Measurements from ENCODE around the gene MYO5B. TPM values are rescaled to one million over a fixed set of nuclear protein-coding genes. Genes with fewer than 3 reads are reported as not detected.

Gene MYO5B
- total RNA-seq, 2 experiments from 2014 or later: not detected

GRCh38 chr18:49862656-49863385 lies 332.1 kb downstream of the MYO5B start:
- no peaks in the 10 kb centered on the region for H3K36me3 ChIP-seq (ENCODE audit: insufficient read depth, low read length)
- H2AFZ ChIP-seq (ENCODE audit: low read length): no peak overlapping the region
- TF ChIP-seq CTCF (conservative IDR thresholded peaks at IDR 0.05; ENCODE audit: low read length) (no peak), EZH2phosphoT487 (IDR thresholded peaks at IDR 0.05; ENCODE audit: borderline replicate concordance, low read depth, low read length) (no peak)
- H3K9me2 ChIP-seq (ENCODE audit: insufficient read depth, low read length): no peaks in the 10 kb centered on the region
- H3K4me2 ChIP-seq (ENCODE audit: low read length): no peak overlapping the region
- no peak overlapping the region for H3K27ac ChIP-seq (ENCODE audit: low read depth, low read length, poor library complexity, severe bottlenecking)
- no peaks in the 10 kb centered on the region for H3K4me1 ChIP-seq (ENCODE audit: insufficient read depth, low read length, poor library complexity, severe bottlenecking)
- ChIA-PET CTCF (ENCODE audit: unreplicated experiment) (interaction anchor here (0.7 kb wide), 1 partner anchor 305 kb away, joined by 3 read pairs; no protein-coding TSS in a partner anchor), POLR2A (no interaction called here)
- no peaks in the 10 kb centered on the region for H3K9me3 ChIP-seq (ENCODE audit: low read length)
- no peak for DNase-seq (ENCODE audit: low spot score)
- intact Hi-C loops (cut with micrococcal nuclease; ENCODE audit: unreplicated experiment): no loop called here
- H3K4me3 ChIP-seq (ENCODE audit: low read depth, low read length, poor library complexity, severe bottlenecking): no peak overlapping the region
- H3K79me2 ChIP-seq (ENCODE audit: insufficient read depth, low read depth, low read length): no peaks in the 10 kb centered on the region
- H4K20me1 ChIP-seq (ENCODE audit: insufficient read depth, low read length): no peaks in the 10 kb centered on the region
- BruUV-seq (replicated peaks): no TSS peak

GRCh38 chr18:49861659-49862058 lies 333.3 kb downstream of the MYO5B start:
- no peaks in the 10 kb centered on the region for H3K36me3 ChIP-seq (ENCODE audit: insufficient read depth, low read length)
- TF ChIP-seq CTCF (conservative IDR thresholded peaks at IDR 0.05; ENCODE audit: low read length): peak; percentile 69
- TF ChIP-seq EZH2phosphoT487 (IDR thresholded peaks at IDR 0.05; ENCODE audit: borderline replicate concordance, low read depth, low read length): no peak
- H3K27ac ChIP-seq (ENCODE audit: low read depth, low read length, poor library complexity, severe bottlenecking): no peak overlapping the region
- H3K9me3 ChIP-seq (ENCODE audit: low read length): no peaks in the 10 kb centered on the region
- ChIA-PET POLR2A (interaction anchor here (0.7 kb wide), 1 partner anchor 27 kb away, joined by 4 read pairs; no protein-coding TSS in a partner anchor), CTCF (ENCODE audit: unreplicated experiment) (no interaction called here)
- H3K4me3 ChIP-seq (ENCODE audit: low read depth, low read length, poor library complexity, severe bottlenecking): no peak overlapping the region
- no peaks in the 10 kb centered on the region for H3K79me2 ChIP-seq (ENCODE audit: insufficient read depth, low read depth, low read length)
- no peaks in the 10 kb centered on the region for H4K20me1 ChIP-seq (ENCODE audit: insufficient read depth, low read length)
- H3K9me2 ChIP-seq (ENCODE audit: insufficient read depth, low read length): no peaks in the 10 kb centered on the region
- BruUV-seq (replicated peaks): no TSS peak
- intact Hi-C loops (cut with micrococcal nuclease; ENCODE audit: unreplicated experiment): no loop called here
- no peak overlapping the region for H3K4me2 ChIP-seq (ENCODE audit: low read length)
- H3K4me1 ChIP-seq (ENCODE audit: insufficient read depth, low read length, poor library complexity, severe bottlenecking): no peaks in the 10 kb centered on the region
- no peak overlapping the region for H2AFZ ChIP-seq (ENCODE audit: low read length)
- peak; percentile 8 for DNase-seq (ENCODE audit: low spot score)

- no peaks in the 10 kb centered on the region for H3K9me3 ChIP-seq (ENCODE audit: low read length)
- H3K79me2 ChIP-seq (ENCODE audit: insufficient read depth, low read depth, low read length): no peaks in the 10 kb centered on the region
- H2AFZ ChIP-seq (ENCODE audit: low read length): no peak overlapping the region
- no peak overlapping the region for H3K27ac ChIP-seq (ENCODE audit: low read depth, low read length, poor library complexity, severe bottlenecking)
- ChIA-PET POLR2A (no interaction called here), CTCF (ENCODE audit: unreplicated experiment) (no interaction called here)
- no TSS peak for BruUV-seq (replicated peaks)
- DNase-seq (ENCODE audit: low spot score): no peak
- H3K36me3 ChIP-seq (ENCODE audit: insufficient read depth, low read length): no peaks in the 10 kb centered on the region
- H3K4me1 ChIP-seq (ENCODE audit: insufficient read depth, low read length, poor library complexity, severe bottlenecking): no peaks in the 10 kb centered on the region
- no peak overlapping the region for H3K4me3 ChIP-seq (ENCODE audit: low read depth, low read length, poor library complexity, severe bottlenecking)
- H4K20me1 ChIP-seq (ENCODE audit: insufficient read depth, low read length): no peaks in the 10 kb centered on the region
- intact Hi-C loops (cut with micrococcal nuclease; ENCODE audit: unreplicated experiment): loop anchor here (2.0 kb wide), 1 partner anchor 301 kb away; no protein-coding TSS in a partner anchor
- no peak overlapping the region for H3K4me2 ChIP-seq (ENCODE audit: low read length)
- H3K9me2 ChIP-seq (ENCODE audit: insufficient read depth, low read length): no peaks in the 10 kb centered on the region
- TF ChIP-seq CTCF (conservative IDR thresholded peaks at IDR 0.05; ENCODE audit: low read length) (no peak), EZH2phosphoT487 (IDR thresholded peaks at IDR 0.05; ENCODE audit: borderline replicate concordance, low read depth, low read length) (no peak)
Observed at GRCh38 chr18:49859725-49860124, 335.2 kb downstream of the MYO5B start.
